ENCODE data around the gene PITPNM3. TPM values are rescaled to one million over a fixed set of nuclear protein-coding genes. Genes with fewer than 3 reads are reported as not detected.

The PITPNM3 gene
- total RNA-seq, 1 experiment from 2014 or later = 0.04 TPM

DNA sequence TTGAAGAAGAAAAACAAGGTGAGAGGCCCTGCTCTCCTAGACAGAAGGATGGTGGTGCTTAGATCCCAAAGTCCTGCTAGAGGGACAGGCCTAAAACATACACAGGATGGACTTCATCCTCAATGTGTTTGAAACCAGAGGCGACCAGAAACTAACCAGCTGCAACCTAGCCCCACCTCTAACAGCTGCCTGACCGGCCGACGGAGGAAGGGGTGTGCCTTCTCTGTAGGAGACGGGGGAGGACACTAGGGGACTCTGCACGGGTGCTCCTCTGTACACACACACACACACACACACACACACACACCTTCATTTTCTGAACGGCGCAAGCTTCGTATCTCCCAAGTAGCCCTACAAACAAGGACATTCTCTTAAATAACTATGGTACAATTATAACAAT lies 24.3 kb upstream of the PITPNM3 start:
- Histone ChIP-seq H3K27me3 (ENCODE audit: low read length) (no peaks in the 10 kb centered on the region), H3K9me2 (replicated peaks; ENCODE audit: insufficient read depth, low read length) (no peaks in the 10 kb centered on the region), H3K79me2 (ENCODE audit: low read length) (no peaks in the 10 kb centered on the region), H3K4me2 (ENCODE audit: low read depth, low read length, poor library complexity, severe bottlenecking) (no peak overlapping the region), H2AFZ (ENCODE audit: low read length) (no peak overlapping the region), H3K9ac (ENCODE audit: low read length) (no peak overlapping the region), H3K4me3 (ENCODE audit: low read length) (no peak overlapping the region), H3K9me3 (ENCODE audit: low read length) (no peaks in the 10 kb centered on the region), H3K27ac (ENCODE audit: low read length) (no peak overlapping the region), H3K36me3 (ENCODE audit: insufficient read depth, low read length) (peaks cover 40% of the 10 kb centered on the region; the same call in 1 of the 2 replicates), H3K4me1 (ENCODE audit: low read length) (no peaks in the 10 kb centered on the region), H4K20me1 (ENCODE audit: insufficient read depth, low read depth, low read length) (no peaks in the 10 kb centered on the region)
- DNase-seq = no peak

DNA sequence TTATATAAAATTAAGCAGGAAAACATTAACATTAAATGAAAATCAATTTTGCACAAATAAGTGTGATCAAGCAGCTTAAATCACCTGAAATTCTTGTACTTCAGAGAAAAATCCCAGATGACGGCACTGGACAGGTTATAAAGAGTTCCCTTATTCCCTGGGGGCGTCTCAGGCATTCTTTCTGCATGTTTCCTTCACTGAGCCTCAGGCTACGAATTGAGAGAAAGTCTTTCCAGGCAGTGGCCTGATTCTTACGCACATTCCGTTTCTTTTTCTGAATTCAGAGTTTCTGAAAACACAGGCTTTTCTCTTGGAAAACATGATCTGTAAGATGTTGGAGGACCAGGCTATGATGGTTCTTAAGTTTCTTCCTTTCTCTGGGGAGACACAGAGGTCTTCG lies 22.1 kb upstream of the PITPNM3 start:
- H3K9me3 ChIP-seq (ENCODE audit: low read length) = no peaks in the 10 kb centered on the region
- no peak overlapping the region for H3K4me2 ChIP-seq (ENCODE audit: low read depth, low read length, poor library complexity, severe bottlenecking)
- H3K79me2 ChIP-seq (ENCODE audit: low read length) = no peaks in the 10 kb centered on the region
- no peaks in the 10 kb centered on the region for H3K9me2 ChIP-seq (replicated peaks; ENCODE audit: insufficient read depth, low read length)
- H2AFZ ChIP-seq (ENCODE audit: low read length) = no peak overlapping the region
- H3K27me3 ChIP-seq (ENCODE audit: low read length) = no peaks in the 10 kb centered on the region
- H3K27ac ChIP-seq (ENCODE audit: low read length) = no peak overlapping the region
- H3K4me3 ChIP-seq (ENCODE audit: low read length) = no peak overlapping the region
- H3K36me3 ChIP-seq (ENCODE audit: insufficient read depth, low read length) = peaks cover 24% of the 10 kb centered on the region; the same call in 1 of the 2 replicates
- H3K4me1 ChIP-seq (ENCODE audit: low read length) = no peaks in the 10 kb centered on the region
- DNase-seq = no peak
- no peak overlapping the region for H3K9ac ChIP-seq (ENCODE audit: low read length)
- H4K20me1 ChIP-seq (ENCODE audit: insufficient read depth, low read depth, low read length) = no peaks in the 10 kb centered on the region

DNA sequence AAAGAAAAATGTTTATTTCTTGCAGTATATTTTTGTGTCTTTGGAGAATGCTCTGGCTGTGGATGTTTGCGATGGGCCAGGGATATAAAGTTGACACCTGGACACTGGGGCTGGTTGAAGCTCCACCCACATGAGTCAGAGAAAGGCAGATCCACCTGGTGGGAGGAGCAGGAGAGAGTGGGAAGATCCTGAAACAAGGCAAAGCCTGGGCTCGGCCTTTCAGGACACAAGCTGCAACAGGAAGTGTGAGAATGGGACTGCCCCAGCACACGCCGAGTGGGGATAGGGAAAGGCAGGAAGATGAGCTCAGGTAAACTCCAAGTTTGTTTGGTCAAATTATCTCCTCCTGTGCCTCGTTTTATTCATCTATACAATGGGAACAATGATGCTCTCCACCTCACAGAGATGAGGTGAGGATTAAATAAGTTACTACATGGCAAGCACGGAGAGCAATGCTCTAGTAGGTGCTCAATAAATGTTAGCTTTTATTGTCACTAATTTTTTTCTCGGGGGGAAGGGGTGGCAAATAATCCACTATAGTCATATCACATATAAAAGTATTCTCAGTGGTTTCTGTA lies 21.4 kb upstream of the PITPNM3 start:
- Histone ChIP-seq H3K9ac (ENCODE audit: low read length) (no peak overlapping the region), H3K9me3 (ENCODE audit: low read length) (no peaks in the 10 kb centered on the region), H3K36me3 (ENCODE audit: insufficient read depth, low read length) (peaks cover 17% of the 10 kb centered on the region; the same call in 1 of the 2 replicates), H3K9me2 (replicated peaks; ENCODE audit: insufficient read depth, low read length) (no peaks in the 10 kb centered on the region), H3K27ac (ENCODE audit: low read length) (no peak overlapping the region), H4K20me1 (ENCODE audit: insufficient read depth, low read depth, low read length) (no peaks in the 10 kb centered on the region), H3K4me2 (ENCODE audit: low read depth, low read length, poor library complexity, severe bottlenecking) (no peak overlapping the region), H2AFZ (ENCODE audit: low read length) (no peak overlapping the region), H3K4me1 (ENCODE audit: low read length) (no peaks in the 10 kb centered on the region), H3K27me3 (ENCODE audit: low read length) (no peaks in the 10 kb centered on the region), H3K79me2 (ENCODE audit: low read length) (no peaks in the 10 kb centered on the region), H3K4me3 (ENCODE audit: low read length) (no peak overlapping the region)
- DNase-seq = no peak

DNA sequence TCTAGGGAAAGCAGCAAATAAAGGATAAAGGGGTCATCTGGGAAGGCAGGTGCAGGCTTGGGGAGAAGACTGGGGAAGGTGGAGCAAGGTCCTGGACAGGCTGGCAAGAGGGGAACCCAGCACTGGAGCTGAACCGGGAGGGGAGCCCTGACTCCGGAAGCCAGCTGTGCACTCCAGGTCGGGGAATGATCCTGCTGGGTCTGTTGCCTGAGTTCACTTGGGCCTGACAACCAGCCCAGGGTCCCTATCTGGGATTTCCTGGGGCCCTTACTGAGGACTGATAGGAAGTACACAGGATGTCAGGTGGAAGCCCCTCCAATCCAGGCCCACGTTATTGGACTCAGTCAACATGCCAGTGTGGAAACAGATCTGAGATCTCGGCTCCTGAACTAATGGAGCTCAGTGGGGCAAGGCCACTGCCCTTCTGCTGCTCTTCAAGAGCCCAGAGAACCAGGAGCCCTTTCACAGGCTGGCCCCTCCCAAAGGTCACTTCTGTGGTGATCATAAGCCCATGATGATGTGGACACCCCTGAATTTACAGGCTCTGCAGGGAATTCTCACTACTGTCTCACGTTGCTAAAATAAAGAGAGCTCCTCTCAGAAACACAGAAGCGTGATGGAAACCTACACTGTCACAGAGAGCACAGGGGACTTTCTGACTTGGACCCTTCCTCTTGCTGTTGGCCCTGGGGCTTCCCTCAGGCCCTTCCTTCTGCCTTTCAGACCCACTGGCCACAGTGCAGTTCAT lies 19.9 kb upstream of the PITPNM3 start:
- Histone ChIP-seq H3K9me3 (ENCODE audit: low read length) (no peaks in the 10 kb centered on the region), H3K27me3 (ENCODE audit: low read length) (no peaks in the 10 kb centered on the region), H3K27ac (ENCODE audit: low read length) (no peak overlapping the region), H3K4me3 (ENCODE audit: low read length) (no peak overlapping the region), H3K9ac (ENCODE audit: low read length) (no peak overlapping the region), H2AFZ (ENCODE audit: low read length) (no peak overlapping the region), H3K4me1 (ENCODE audit: low read length) (no peaks in the 10 kb centered on the region), H3K9me2 (replicated peaks; ENCODE audit: insufficient read depth, low read length) (no peaks in the 10 kb centered on the region), H3K36me3 (ENCODE audit: insufficient read depth, low read length) (peaks cover 11% of the 10 kb centered on the region; the same call in 1 of the 2 replicates), H3K79me2 (ENCODE audit: low read length) (no peaks in the 10 kb centered on the region), H4K20me1 (ENCODE audit: insufficient read depth, low read depth, low read length) (no peaks in the 10 kb centered on the region), H3K4me2 (ENCODE audit: low read depth, low read length, poor library complexity, severe bottlenecking) (no peak overlapping the region)
- no peak for DNase-seq

DNA sequence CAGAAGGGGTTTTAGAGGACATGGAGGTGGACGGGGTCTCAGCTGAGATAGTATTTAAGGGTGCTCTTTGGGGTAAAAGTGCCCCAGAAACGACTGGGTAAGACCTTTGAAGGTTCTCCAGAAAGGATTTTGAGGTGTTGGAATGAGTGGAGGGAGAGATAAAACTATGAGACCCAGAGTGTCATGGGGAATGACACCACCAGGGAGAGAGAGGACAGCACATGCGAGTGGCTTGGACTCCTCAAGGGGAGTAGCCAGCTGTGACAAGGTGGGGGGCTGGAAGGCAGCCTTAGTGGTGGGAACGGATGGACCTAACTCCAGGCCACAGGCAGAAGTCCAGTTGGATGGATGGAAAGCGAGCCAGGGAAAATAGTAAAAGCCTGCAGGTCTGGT lies 19.2 kb upstream of the PITPNM3 start:
- Histone ChIP-seq H2AFZ (ENCODE audit: low read length) (no peak overlapping the region), H4K20me1 (ENCODE audit: insufficient read depth, low read depth, low read length) (no peaks in the 10 kb centered on the region), H3K4me3 (ENCODE audit: low read length) (no peak overlapping the region), H3K9me3 (ENCODE audit: low read length) (no peaks in the 10 kb centered on the region), H3K27me3 (ENCODE audit: low read length) (no peaks in the 10 kb centered on the region), H3K79me2 (ENCODE audit: low read length) (no peaks in the 10 kb centered on the region), H3K9ac (ENCODE audit: low read length) (no peak overlapping the region), H3K4me2 (ENCODE audit: low read depth, low read length, poor library complexity, severe bottlenecking) (no peak overlapping the region), H3K36me3 (ENCODE audit: insufficient read depth, low read length) (peaks cover 11% of the 10 kb centered on the region; the same call in 1 of the 2 replicates), H3K9me2 (replicated peaks; ENCODE audit: insufficient read depth, low read length) (no peaks in the 10 kb centered on the region), H3K27ac (ENCODE audit: low read length) (no peak overlapping the region), H3K4me1 (ENCODE audit: low read length) (no peaks in the 10 kb centered on the region)
- DNase-seq = no peak

DNA sequence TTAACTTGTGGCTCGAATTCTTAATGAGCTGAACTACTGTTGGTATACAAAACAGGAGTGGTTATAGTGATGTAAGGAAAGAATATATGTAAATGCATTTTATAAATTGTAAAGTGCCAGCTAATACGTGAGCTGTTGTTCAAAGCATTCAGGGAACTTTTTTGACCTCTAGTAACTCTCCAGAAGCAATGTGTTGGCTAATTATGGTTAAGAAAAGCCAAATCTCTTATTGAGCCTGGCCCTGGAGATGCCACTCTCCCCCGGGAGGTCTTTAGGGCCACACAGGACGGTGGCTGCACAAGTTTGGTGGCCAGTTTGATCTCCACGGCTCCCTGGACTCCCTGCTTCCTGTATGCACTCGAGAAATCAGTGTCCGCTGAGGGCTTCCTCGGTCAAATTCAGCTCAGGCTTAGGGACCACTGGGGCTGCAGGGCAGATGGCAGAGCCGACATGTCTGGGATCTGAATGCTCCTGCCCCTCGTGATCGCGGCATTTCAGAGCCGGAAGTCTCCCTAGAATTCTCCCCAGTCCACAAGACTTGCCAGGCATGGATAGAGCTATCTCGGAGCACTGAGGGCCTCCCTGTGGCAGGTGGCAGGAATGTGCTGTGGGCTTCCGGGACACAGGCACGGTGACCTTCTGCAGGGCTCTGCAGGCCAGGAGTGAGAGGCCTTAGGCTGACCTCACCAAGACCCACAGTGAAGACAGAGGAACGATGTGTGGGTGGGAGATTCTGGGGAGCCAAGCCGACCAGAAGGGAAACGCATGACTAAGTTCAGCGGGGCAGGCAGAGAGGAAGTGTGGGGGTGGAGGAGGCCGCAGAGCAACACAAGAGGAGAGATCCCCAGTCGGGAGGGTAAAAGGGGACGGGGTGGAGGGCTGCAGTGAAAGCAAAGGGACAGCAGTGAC lies 18.6 kb upstream of the PITPNM3 start:
- Histone ChIP-seq H3K27ac (ENCODE audit: low read length) (no peak overlapping the region), H3K36me3 (ENCODE audit: insufficient read depth, low read length) (peaks cover 11% of the 10 kb centered on the region; the same call in 1 of the 2 replicates), H3K4me3 (ENCODE audit: low read length) (no peak overlapping the region), H4K20me1 (ENCODE audit: insufficient read depth, low read depth, low read length) (no peaks in the 10 kb centered on the region), H3K9ac (ENCODE audit: low read length) (no peak overlapping the region), H2AFZ (ENCODE audit: low read length) (no peak overlapping the region), H3K9me3 (ENCODE audit: low read length) (no peaks in the 10 kb centered on the region), H3K79me2 (ENCODE audit: low read length) (no peaks in the 10 kb centered on the region), H3K27me3 (ENCODE audit: low read length) (no peaks in the 10 kb centered on the region), H3K4me1 (ENCODE audit: low read length) (no peaks in the 10 kb centered on the region), H3K4me2 (ENCODE audit: low read depth, low read length, poor library complexity, severe bottlenecking) (no peak overlapping the region), H3K9me2 (replicated peaks; ENCODE audit: insufficient read depth, low read length) (no peaks in the 10 kb centered on the region)
- no peak for DNase-seq

DNA sequence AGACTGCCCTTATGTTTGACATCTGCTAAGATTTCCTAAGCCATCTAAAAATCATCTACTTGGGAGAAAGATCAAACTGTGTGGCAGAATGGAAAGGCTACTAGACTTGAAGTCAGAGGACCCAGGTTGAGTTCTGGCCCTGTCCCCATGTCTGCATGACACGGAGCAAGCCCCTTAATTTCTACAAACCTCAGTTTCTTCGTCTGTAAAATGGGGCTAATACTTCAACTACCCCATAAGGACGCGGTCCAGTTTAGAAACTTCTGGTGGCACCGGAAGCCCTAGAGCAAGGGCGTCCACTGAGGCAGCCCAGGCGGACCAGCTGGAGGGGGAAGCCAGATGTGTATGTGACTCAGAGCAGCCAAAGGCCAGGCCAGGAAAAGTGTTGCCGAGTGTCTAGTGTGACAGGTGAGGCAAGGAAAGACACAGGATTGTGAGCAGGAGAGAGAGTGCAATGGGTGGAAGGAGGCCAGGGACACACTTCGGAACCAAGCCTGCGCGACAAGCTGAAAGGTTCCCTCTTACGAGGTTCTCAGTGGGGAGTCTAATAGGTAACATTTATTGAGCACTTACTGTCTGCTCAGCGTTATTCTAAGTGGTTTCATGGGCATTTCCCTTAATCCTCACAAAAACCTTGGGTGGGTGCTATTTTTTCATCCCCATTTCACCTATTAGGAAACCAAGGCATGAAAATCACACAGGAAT lies 17.8 kb upstream of the PITPNM3 start:
- H4K20me1 ChIP-seq (ENCODE audit: insufficient read depth, low read depth, low read length) = no peaks in the 10 kb centered on the region
- DNase-seq = no peak
- H3K36me3 ChIP-seq (ENCODE audit: insufficient read depth, low read length) = peaks cover 11% of the 10 kb centered on the region; the same call in 1 of the 2 replicates
- H3K27ac ChIP-seq (ENCODE audit: low read length) = no peak overlapping the region
- no peaks in the 10 kb centered on the region for H3K79me2 ChIP-seq (ENCODE audit: low read length)
- no peaks in the 10 kb centered on the region for H3K9me2 ChIP-seq (replicated peaks; ENCODE audit: insufficient read depth, low read length)
- H3K4me1 ChIP-seq (ENCODE audit: low read length) = no peaks in the 10 kb centered on the region
- no peak overlapping the region for H2AFZ ChIP-seq (ENCODE audit: low read length)
- no peaks in the 10 kb centered on the region for H3K9me3 ChIP-seq (ENCODE audit: low read length)
- H3K9ac ChIP-seq (ENCODE audit: low read length) = no peak overlapping the region
- H3K27me3 ChIP-seq (ENCODE audit: low read length) = no peaks in the 10 kb centered on the region
- no peak overlapping the region for H3K4me3 ChIP-seq (ENCODE audit: low read length)
- H3K4me2 ChIP-seq (ENCODE audit: low read depth, low read length, poor library complexity, severe bottlenecking) = no peak overlapping the region

All from Karpas-422 (cell line).